H1 (cell line): ENCODE measurements around the gene CREBBP. TPM values are rescaled to one million over a fixed set of nuclear protein-coding genes. Genes with fewer than 3 reads are reported as not detected.

Experiments
- CTCF ChIA-PET: fragments of 300-600 bp; sonication (Branson Sonifier 250); formaldehyde crosslinking; loops from one replicate; lab custom pipeline; 2021; ENCODE audit not compliant: partially characterized antibody; lab: Charles Lee
- POLR2A ChIA-PET: fragments of 300-600 bp; sonication (Branson Sonifier 250); formaldehyde crosslinking; loops from one replicate; lab custom pipeline; 2021; ENCODE audit warnings: inconsistent platforms; ENCODE audit not compliant: partially characterized antibody; lab: Charles Lee
- DNase-seq, 2 experiments: peaks; one replicate each; pipeline versions ENCODE4 v3.0.0 to v3.0.0-alpha.2; 2010 to 2022; ENCODE audit warnings: low spot score in 2 of 2, low read depth in 1 of 2, mixed read lengths in 1 of 2
- FAIRE-seq: peaks from 2 replicates; lab custom pipeline; 2011; peaks lifted over from hg19 to GRCh38; lab: Jason Lieb, UNC
- H2AFZ ChIP-seq: 2 replicates; pipeline ENCODE4 v1.8.1; 2012; ENCODE audit warnings: low read length, inconsistent platforms
- H2AK5ac ChIP-seq: 2 replicates; pipeline ENCODE4 v1.6.1; 2013; ENCODE audit warnings: low read depth, low read length
- H2BK120ac ChIP-seq: replicated peaks from 2 replicates; pipeline ENCODE3; 2013; ENCODE audit warnings: low read depth, low read length, inconsistent platforms
- H2BK12ac ChIP-seq: 2 replicates; pipeline ENCODE4 v1.6.1; 2013; ENCODE audit warnings: low read depth, low read length
- H2BK15ac ChIP-seq: 2 replicates; pipeline ENCODE4 v1.6.1; 2013; ENCODE audit warnings: low read length
- H2BK20ac ChIP-seq: 2 replicates; pipeline ENCODE4 v1.6.1; 2013; ENCODE audit warnings: low read length
- H2BK5ac ChIP-seq: 2 replicates; pipeline ENCODE4 v1.6.1; 2013; ENCODE audit warnings: low read depth, low read length
- H3K14ac ChIP-seq: 2 replicates; pipeline ENCODE4 v1.6.1; 2013; ENCODE audit warnings: inconsistent platforms; ENCODE audit not compliant: insufficient read length
- H3K18ac ChIP-seq: 2 replicates; pipeline ENCODE4 v1.6.1; 2013; ENCODE audit warnings: low read length; ENCODE audit errors: extremely low read depth
- H3K23ac ChIP-seq: 2 replicates; pipeline ENCODE4 v1.6.1; 2013; ENCODE audit warnings: inconsistent platforms; ENCODE audit not compliant: insufficient read length
- H3K23me2 ChIP-seq: 2 replicates; pipeline ENCODE4 v1.6.1; 2013; ENCODE audit warnings: low read depth, low read length
- H3K27ac ChIP-seq: 2 replicates; pipeline ENCODE4 v1.6.1; 2011; ENCODE audit warnings: low read depth, low read length, inconsistent platforms
- H3K27me3 ChIP-seq, 4 experiments: replicated peaks in 1 of 4; 1 replicate in 1 of 4; 2 replicates in 3 of 4; pipeline versions ENCODE4 v1.6.1 to v1.8.1; 2011 to 2013; ENCODE audit warnings: low read length in 3 of 4, mild to moderate bottlenecking in 3 of 4, inconsistent platforms in 2 of 4, mixed read lengths in 2 of 4, moderate library complexity in 1 of 4; ENCODE audit not compliant: control insufficient read depth in 3 of 4, insufficient read depth in 3 of 4; ENCODE audit errors: extremely low read depth in 1 of 4
- H3K36me3 ChIP-seq, 4 experiments: 2 replicates each; pipeline versions ENCODE4 v1.6.1 to v1.8.1; 2011 to 2013; ENCODE audit warnings: mild to moderate bottlenecking in 4 of 4, low read length in 3 of 4, moderate library complexity in 2 of 4, control low read depth in 1 of 4, inconsistent platforms in 1 of 4; ENCODE audit not compliant: insufficient read depth in 4 of 4, control insufficient read depth in 2 of 4
- H3K4ac ChIP-seq: replicated peaks from 2 replicates; pipeline ENCODE3; 2013; ENCODE audit warnings: low read length, low read depth, mixed read lengths, inconsistent platforms; ENCODE audit not compliant: insufficient read length
- H3K4me1 ChIP-seq, 4 experiments: replicated peaks in 1 of 4; 1 replicate in 1 of 4; 2 replicates in 3 of 4; pipeline versions ENCODE4 v1.6.1 to v1.8.1; 2011 to 2013; ENCODE audit warnings: low read length in 3 of 4, inconsistent platforms in 2 of 4, mixed read lengths in 1 of 4; ENCODE audit not compliant: insufficient read depth in 4 of 4, control insufficient read depth in 3 of 4
- H3K4me2 ChIP-seq, 2 experiments: 2 replicates each; pipeline versions ENCODE4 v1.6.1 to v1.8.1; 2011 to 2013; ENCODE audit warnings: low read depth in 2 of 2, low read length in 2 of 2, control low read depth in 1 of 2, inconsistent platforms in 1 of 2, mild to moderate bottlenecking in 1 of 2; ENCODE audit not compliant: insufficient read depth in 1 of 2
- H3K4me3 ChIP-seq, 4 experiments: fragments of 200-600, 300-600 bp in 1 of 4; sonication (generic), shearing (Covaris generic), sonication (Bioruptor Twin) in 1 of 4; 2 replicates each; pipeline versions ENCODE4 v1.5.1 to v1.8.1; 2011 to 2016; ENCODE audit warnings: low read length in 4 of 4, low read depth in 3 of 4, control low read depth in 2 of 4, inconsistent platforms in 2 of 4, mild to moderate bottlenecking in 2 of 4, mixed read lengths in 1 of 4, moderate library complexity in 1 of 4; ENCODE audit not compliant: insufficient read depth in 2 of 4; ENCODE audit errors: extremely low read depth in 1 of 4
- H3K56ac ChIP-seq: replicated peaks from 2 replicates; pipeline ENCODE3; 2013; ENCODE audit warnings: low read depth, mild to moderate bottlenecking, mixed read lengths, low read length, inconsistent platforms; ENCODE audit not compliant: insufficient read length
- H3K79me1 ChIP-seq: 2 replicates; pipeline ENCODE4 v1.6.1; 2013; ENCODE audit warnings: low read depth, low read length, control low read depth
- H3K79me2 ChIP-seq, 2 experiments: 2 replicates each; pipeline versions ENCODE4 v1.6.1 to v1.8.1; 2012 to 2013; ENCODE audit warnings: low read length in 2 of 2, mild to moderate bottlenecking in 2 of 2, inconsistent platforms in 1 of 2; ENCODE audit not compliant: insufficient read depth in 2 of 2, control insufficient read depth in 1 of 2
- H3K9ac ChIP-seq, 4 experiments: replicated peaks in 1 of 4; 1 replicate in 1 of 4; 2 replicates in 3 of 4; pipeline versions ENCODE4 v1.6.1 to v1.8.1; 2011 to 2013; ENCODE audit warnings: low read depth in 3 of 4, low read length in 3 of 4, control low read depth in 2 of 4, mild to moderate bottlenecking in 2 of 4, moderate library complexity in 2 of 4, inconsistent platforms in 1 of 4; ENCODE audit errors: extremely low read depth in 1 of 4
- H3K9me3 ChIP-seq, 2 experiments: 2 replicates each; pipeline versions ENCODE4 v1.6.1 to v1.8.1; 2012 to 2013; ENCODE audit warnings: mild to moderate bottlenecking in 2 of 2, moderate library complexity in 2 of 2, control low read depth in 1 of 2, inconsistent platforms in 1 of 2, low read depth in 1 of 2, low read length in 1 of 2, mixed read lengths in 1 of 2; ENCODE audit not compliant: insufficient read depth in 2 of 2
- H4K20me1 ChIP-seq, 2 experiments: replicated peaks in 1 of 2; 2 replicates each; pipeline versions ENCODE3 to v1.8.1; 2011 to 2013; ENCODE audit warnings: inconsistent platforms in 2 of 2, low read length in 2 of 2, mild to moderate bottlenecking in 1 of 2; ENCODE audit not compliant: insufficient read depth in 2 of 2, control insufficient read depth in 1 of 2
- H4K5ac ChIP-seq: 2 replicates; pipeline ENCODE4 v1.6.1; 2013; ENCODE audit warnings: low read length, low read depth, mixed read lengths, inconsistent platforms; ENCODE audit not compliant: insufficient read length
- H4K8ac ChIP-seq: 2 replicates; pipeline ENCODE4 v1.8.0; 2013; ENCODE audit warnings: mild to moderate bottlenecking, moderate library complexity, low read length, inconsistent platforms; ENCODE audit not compliant: insufficient read depth; ENCODE audit errors: extremely low read depth
- H4K91ac ChIP-seq: replicated peaks from 2 replicates; pipeline ENCODE3; 2013; ENCODE audit warnings: low read length, mixed read lengths, inconsistent platforms; ENCODE audit not compliant: insufficient read length
- EP300 ChIP-seq, 2 experiments: IDR thresholded peaks; 1 replicate in 1 of 2; 2 replicates in 1 of 2; pipeline ENCODE4 v1.6.1; 2011 to 2012; ENCODE audit warnings: low read depth in 2 of 2, low read length in 2 of 2, mild to moderate bottlenecking in 2 of 2, borderline replicate concordance in 1 of 2, inconsistent platforms in 1 of 2, moderate library complexity in 1 of 2
- JUN ChIP-seq: IDR thresholded peaks from 2 replicates; pipeline ENCODE4 v1.6.1; 2011; ENCODE audit warnings: low read depth, mild to moderate bottlenecking, improper control_type of control experiment, low read length
- KDM5A ChIP-seq: fragments of 200-600 bp; IDR thresholded peaks from 2 replicates; pipeline ENCODE4 v1.7.1; 2012; ENCODE audit warnings: mild to moderate bottlenecking, low read length, inconsistent platforms, mixed read lengths
- PHF8 ChIP-seq: fragments of 200-600 bp; sonication (generic); conservative IDR thresholded peaks from 2 replicates; pipeline ENCODE4 v1.7.1; 2012; ENCODE audit warnings: low read depth, mild to moderate bottlenecking, inconsistent platforms, low read length, moderate library complexity
- POU5F1 ChIP-seq: IDR thresholded peaks from 2 replicates; pipeline ENCODE4 v1.6.1; 2011; ENCODE audit warnings: low read depth, mild to moderate bottlenecking, low read length, moderate library complexity
- SUZ12 ChIP-seq: fragments of 200-600 bp; sonication (generic); IDR thresholded peaks from 2 replicates; pipeline ENCODE4 v1.6.1; 2012; ENCODE audit warnings: mild to moderate bottlenecking, inconsistent platforms, low read length, moderate library complexity, mixed read lengths
- ZNF274 ChIP-seq: IDR thresholded peaks from 2 replicates; pipeline ENCODE4 v1.7.0; 2012; ENCODE audit warnings: low read length, borderline replicate concordance; ENCODE audit errors: extremely low read depth
- WGBS, 2 experiments: shearing (Covaris generic) in 1 of 2; methylation state at CpG; one replicate each; pipeline versions ENCODE4 v1.1.6 to v1.1.7; 2013 to 2015; ENCODE audit warnings: low lambda C conversion rate in 2 of 2, mixed read lengths in 2 of 2, inconsistent platforms in 1 of 2, low coverage in 1 of 2, missing lambda C conversion rate in 1 of 2; ENCODE audit not compliant: insufficient replicate concordance in 2 of 2, insufficient coverage in 1 of 2, insufficient read length in 1 of 2; ENCODE audit errors: extremely low coverage in 1 of 2, missing lambda C conversion rate in 1 of 2; 5-methylcytosine and 5-hydroxymethylcytosine counted together
- polyA plus RNA-seq, 7 experiments: library from polyadenylated mRNA; depleted of rRNA in 3 of 7; stranded (reverse) in 5 of 7; unstranded in 2 of 7; fragments of >200 nt in 5 of 7; fragments of 200-250 nt in 2 of 7; gene quantifications; 1 replicate in 5 of 7; 2 replicates in 1 of 7; 4 replicates in 1 of 7; pipeline versions ENCODE4 v1.2.1 to v1.2.3, GENCODE V29; 2011 to 2013; ENCODE audit warnings: missing spikeins in 2 of 7, mixed read lengths in 2 of 7
- total RNA-seq: library from RNA; stranded (reverse); fragmentation: NEBNext Ultra II Directional; extraction: Animal tissue kit (Norgen Biotek cat#: 25700); gene quantifications from 2 replicates; pipeline ENCODE4 v1.2.1, GENCODE V29; 2021

CREBBP gene
- total and polyA plus RNA-seq, 2 of the 8 experiments (the other 6 are each of a cell fraction or from before 2014, with no cell fraction given): 10.0 to 60.1 TPM

GRCh38 chr16:3920206-3920605 is 39.7 kb upstream of the CREBBP start:
- Histone ChIP-seq H3K9ac (no peak overlapping the region), H3K14ac (no peak overlapping the region), H3K9me3 (peaks cover 7 to 11% of the 10 kb centered on the region in 2 experiments), H2BK12ac (no peak overlapping the region), H3K27ac (no peak overlapping the region), H3K23me2 (no peaks in the 10 kb centered on the region), H3K4me3 (no peak overlapping the region), H2BK20ac (no peak overlapping the region), H3K4me1 (no peaks in the 10 kb centered on the region), H2BK5ac (no peak overlapping the region), H3K79me2 (no peaks in the 10 kb centered on the region), H3K79me1 (no peaks in the 10 kb centered on the region), H3K36me3 (no peaks in the 10 kb centered on the region), H3K4ac (no peak overlapping the region), H2BK15ac (no peak overlapping the region), H4K91ac (no peak overlapping the region), H3K56ac (no peak overlapping the region), H3K4me2 (no peak overlapping the region), H3K27me3 (no peaks in the 10 kb centered on the region), H2AK5ac (no peak overlapping the region), H3K23ac (no peak overlapping the region), H4K5ac (no peak overlapping the region), H2BK120ac (no peak overlapping the region), H3K18ac (no peak overlapping the region), H2AFZ (no peak overlapping the region), H4K20me1 (no peaks in the 10 kb centered on the region), H4K8ac (no peak overlapping the region)
- 82% methylated on average over 8 of the region's 8 CpGs; no CpG with 5 or more reads in 1 of the 2 experiments for WGBS, 2 experiments
- ChIA-PET CTCF (interaction anchor here (1.1 to 2.3 kb wide), 4 partner anchors 10 to 63 kb away, joined by 3 to 11 read pairs (median 4); no protein-coding TSS in a partner anchor), POLR2A (interaction anchor here (0.6 kb wide), 1 partner anchor 12 kb away, joined by 3 read pairs; no protein-coding TSS in a partner anchor)
- no peak for DNase-seq
- no peak for FAIRE-seq
- TF ChIP-seq SUZ12 (no peak), ZNF274 (no peak), EP300 (IDR thresholded peaks at IDR 0.05; ENCODE audit: borderline replicate concordance in 1 of 2, low read depth in 2 of 2, low read length in 2 of 2) (no peak), KDM5A (no peak), PHF8 (no peak), JUN (no peak), POU5F1 (no peak)
